Fibroblast of skin of scalp (primary cell): ENCODE data around the gene POP7.

ENCODE experiments used
- DNase-seq: peaks from one replicate; pipeline ENCODE4 v3.0.0-alpha.2; 2013

POP7 gene

DNA sequence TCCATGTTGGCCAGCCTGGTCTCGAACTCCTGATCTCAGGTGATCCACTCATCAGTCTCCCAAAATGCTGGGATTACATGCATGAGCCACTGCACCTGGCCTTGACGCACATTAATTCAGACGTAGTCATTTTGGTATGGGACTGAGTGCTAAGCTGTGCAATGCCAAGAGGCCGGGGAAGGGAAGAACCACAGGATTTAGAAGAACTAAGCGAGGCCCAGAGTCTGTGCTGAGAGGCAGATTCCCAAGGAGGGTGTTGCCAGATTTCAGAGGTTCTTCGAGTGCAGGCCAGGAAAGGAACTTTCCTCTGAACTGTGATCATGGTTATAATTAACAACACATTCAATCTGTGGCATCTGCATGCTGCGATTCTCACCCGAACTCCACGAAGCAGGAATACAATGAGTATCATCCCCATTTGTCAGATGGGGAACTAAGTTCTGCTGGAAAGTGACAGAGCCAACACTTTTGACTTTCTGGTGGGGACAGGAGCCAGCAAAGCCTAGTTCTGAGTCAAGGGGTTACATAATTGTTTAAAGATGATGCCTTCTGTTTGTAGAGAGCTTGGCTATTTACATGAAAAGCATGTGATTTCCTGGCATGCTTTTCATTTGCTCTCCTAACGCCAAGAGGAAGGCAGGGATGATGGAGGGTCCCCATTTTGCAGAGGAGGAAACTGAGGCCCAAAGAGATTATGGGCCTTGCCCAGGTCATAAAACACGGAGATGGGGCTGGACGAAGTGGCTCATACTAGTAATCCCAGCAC, 21.3 kb downstream of the POP7 start:
- DNase-seq = peak; percentile 92

DNA sequence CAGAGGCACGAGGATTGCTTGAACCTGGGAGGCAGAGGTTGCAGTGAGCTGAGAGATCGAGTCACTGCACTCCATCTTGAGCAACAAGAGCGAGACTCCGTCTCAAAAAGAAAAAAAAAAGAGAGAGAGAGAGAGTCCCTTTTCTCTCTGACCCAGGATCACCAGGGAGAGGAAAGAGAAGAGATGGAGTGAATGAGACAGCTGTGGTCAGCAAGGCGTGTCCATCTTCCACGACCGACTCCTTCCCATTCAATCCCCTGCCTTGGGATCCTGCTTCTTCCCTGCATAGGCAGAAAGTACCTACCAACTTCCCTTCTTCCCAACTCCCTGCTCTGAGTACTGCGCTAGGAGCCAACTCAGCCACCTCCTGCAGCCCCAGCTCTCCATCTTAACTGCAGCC, 22.3 kb downstream of the POP7 start:
- DNase-seq = no peak

DNA sequence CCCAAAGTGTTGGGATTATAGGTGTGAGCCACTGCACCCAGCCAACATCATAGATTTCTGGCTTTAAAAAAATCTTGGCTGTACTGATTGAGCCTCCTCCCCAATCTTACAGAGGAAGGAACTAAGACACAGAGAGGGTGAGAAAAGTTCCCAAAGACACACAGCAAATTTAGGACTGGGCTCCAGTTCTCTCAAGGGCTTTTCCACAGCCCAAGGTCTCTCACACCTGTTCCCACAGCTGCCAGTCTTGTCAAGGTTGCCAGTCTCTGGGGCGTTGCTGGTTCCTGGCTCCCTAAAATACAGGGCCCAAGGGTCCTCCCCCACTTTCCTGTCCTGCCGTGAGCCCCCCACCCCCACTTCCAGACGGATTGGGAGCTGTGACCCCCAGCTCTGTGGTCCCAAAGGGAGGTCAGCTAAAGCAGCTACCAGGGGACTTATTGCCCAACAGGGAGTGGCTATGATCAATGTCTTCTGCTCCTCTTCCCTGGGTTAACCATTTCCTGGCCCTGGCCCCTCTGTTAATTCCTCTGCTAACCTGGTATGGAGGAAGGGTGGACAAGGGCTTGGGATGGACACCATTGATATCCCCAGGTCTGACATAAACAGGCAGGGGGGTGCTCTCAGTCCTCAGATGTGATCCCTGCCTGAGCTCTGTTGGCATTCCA, 24.3 kb downstream of the POP7 start:
- DNase-seq = no peak

DNA sequence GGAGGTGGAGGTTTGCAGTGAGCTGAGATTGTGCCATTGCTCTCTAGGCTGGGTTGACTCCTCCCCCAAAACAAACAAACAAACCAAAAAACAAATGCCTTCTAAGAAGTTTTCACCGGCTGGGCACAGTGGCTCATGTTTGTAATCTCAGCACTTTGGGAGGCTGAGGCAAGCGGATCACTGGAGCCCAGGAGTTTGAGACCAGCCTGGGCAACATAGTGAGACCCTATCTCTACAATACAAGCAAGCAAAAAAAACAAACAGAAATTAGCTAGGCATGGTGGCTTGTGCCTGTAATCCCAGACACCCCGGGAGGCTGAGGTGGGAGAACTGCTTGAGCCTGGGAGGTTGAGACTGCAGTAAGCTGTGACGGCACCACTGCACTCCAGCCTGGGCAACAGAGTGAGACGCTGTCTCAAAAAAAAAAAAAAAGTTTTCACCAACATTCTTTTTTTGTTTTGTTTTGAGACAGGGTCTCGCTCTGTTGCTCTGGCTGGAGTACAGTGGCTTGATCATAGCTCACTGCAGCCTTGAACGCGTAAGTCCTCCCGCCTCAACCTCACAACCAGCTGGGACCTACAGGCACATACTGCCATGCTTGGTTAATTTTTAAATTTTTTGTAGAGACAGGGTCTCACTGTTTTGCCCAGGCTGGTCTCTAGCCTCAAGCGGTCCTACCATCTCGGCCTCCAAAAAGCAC, 26.2 kb downstream of the POP7 start:
- no peak for DNase-seq

- no peak for DNase-seq
These were observed 29.8 kb downstream of the POP7 start for GRCh38 chr7:100735730-100736129.

DNA sequence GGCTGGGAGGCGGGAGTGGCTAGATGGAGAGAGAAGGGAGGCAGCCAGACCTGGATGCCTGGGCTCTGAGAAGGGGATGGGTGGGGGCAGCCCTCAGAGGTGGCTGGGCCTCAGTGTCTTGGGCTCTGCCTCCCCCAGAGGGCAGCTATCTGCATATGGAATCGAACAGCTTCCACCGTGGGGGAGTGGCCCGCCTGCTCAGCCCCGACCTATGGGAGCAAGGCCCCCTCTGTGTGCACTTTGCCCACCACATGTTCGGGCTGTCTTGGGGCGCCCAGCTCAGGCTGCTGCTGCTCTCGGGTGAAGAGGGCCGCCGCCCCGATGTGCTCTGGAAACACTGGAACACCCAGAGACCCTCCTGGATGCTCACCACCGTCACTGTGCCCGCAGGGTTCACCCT, 30.8 kb downstream of the POP7 start:
- DNase-seq = no peak

GRCh38 chr7:100739934-100740333, 34.0 kb downstream of the POP7 start:
- no peak for DNase-seq

DNA sequence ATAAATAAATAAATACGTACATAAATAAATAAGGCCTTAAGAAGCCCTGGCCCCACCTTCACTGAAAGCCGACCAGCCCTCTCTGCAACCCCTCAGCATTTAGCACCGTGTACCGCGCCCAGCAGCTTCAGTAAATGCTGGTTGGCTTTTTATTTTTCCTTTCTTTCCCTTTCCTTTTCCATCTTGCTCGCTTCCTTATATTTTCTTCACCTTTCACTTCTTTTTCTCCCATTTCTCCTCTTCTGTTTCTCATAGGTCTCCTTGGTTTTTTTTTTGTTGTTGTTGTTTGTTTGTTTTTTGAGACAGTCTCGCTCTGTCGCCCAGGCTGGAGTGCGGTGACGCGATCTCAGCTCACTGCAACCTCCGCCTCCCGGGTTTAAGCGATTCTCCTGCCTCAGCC, 38.7 kb downstream of the POP7 start:
- DNase-seq = no peak

GRCh38 chr7:100745184-100745583, 39.3 kb downstream of the POP7 start:
- DNase-seq = peak; percentile 83

- DNase-seq = no peak
These were observed 47.1 kb downstream of the POP7 start for GRCh38 chr7:100752994-100753393.

- DNase-seq = no peak
These were observed 47.8 kb downstream of the POP7 start for GRCh38 chr7:100753750-100754149.
